ENCODE results near the gene TRAPPC3. TPM values are rescaled to one million over a fixed set of nuclear protein-coding genes. Genes with fewer than 3 reads are reported as not detected.

The TRAPPC3 gene
- total and polyA plus RNA-seq, 2 donors (not counting 1 experiment from before 2014, with no cell fraction given), result 40.5 to 42.1 TPM

DNA sequence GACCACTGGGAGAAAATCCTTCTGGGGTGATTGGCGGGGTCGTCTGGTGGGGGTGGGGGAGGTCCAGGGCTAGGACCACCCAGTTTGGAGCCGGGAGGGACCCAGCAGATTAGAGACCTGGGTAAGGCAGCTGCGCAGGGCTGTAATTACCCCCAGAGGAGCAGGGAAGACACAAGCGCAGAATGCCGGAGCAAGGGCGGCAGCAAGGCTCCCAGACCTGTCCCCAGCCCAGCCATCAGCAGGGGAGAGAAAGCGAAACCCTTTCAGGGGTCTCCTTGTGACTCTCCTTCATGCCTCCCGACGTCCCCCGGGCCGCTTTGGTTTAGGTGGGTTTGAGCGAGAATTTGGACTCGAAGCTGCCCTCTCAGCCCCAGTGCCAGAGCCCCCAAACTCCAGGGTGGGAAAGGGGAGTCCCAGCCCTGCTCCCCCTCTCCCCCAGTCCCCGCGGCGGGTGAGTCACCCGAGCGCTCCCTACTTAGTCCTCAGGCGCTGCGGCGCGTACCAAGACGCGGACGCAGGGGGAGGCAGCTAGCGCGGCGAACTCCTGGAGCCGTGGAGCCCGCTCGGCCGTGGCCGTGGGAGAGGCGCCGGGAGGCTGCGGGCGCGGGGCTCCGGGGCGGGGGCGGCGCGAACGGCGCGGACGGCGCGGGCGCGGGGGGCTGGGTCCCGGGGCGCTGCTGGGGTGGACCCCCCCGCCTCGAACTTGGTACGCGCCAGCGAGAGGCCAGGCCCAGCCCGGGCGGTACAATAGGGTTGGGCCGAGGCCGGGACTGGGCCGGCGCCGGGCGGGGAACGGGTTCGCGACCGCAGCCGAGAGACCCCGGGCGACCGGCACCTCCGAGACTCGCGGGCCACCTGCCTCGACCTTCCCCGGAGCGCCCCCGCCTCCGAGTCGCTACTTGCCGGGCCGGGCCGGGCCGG lies 6.4 kb upstream of the TRAPPC3 start, which contains the start of gene MAP7D1:
MAP7D1 (plus strand) TSS at position 753 of the 921 bp plus-strand sequence. CDS start 258 bp downstream, outside the sequence.
- peak; percentile 94 for DNase-seq
- Mint-ChIP-seq H3K4me1 (peaks cover 67% of the 10 kb centered on the region), H3K27me3 (no peaks in the 10 kb centered on the region), H3K27ac (peak within 1 kb of the TSS; percentile 95), H3K4me3 (peak within 1 kb of the TSS; percentile 91), H3K9me3 (ENCODE audit: insufficient read depth) (no peaks in the 10 kb centered on the region)
- Histone ChIP-seq H3K9ac (ENCODE audit: low read length) (peak within 1 kb of the TSS; percentile 98), H2AFZ (ENCODE audit: insufficient read depth, low read depth, low read length, poor library complexity, severe bottlenecking) (peak within 1 kb of the TSS; percentile 93), H3K36me3 (replicated peaks in 1 of 2; ENCODE audit: control extremely low read depth in 1 of 2, control insufficient read depth in 1 of 2, extremely low read depth in 1 of 2, insufficient read depth in 2 of 2, low read length in 1 of 2) (no peaks in the 10 kb centered on the region), H4K20me1 (ENCODE audit: control insufficient read depth, insufficient read depth, low read length, poor library complexity, severe bottlenecking) (no peaks in the 10 kb centered on the region), H3K27me3 (replicated peaks in 1 of 4; ENCODE audit: control extremely low read depth in 1 of 4, control insufficient read depth in 3 of 4, insufficient read depth in 4 of 4, low read length in 3 of 4) (no peaks in the 10 kb centered on the region), H3K79me2 (ENCODE audit: control insufficient read depth, insufficient read depth, low read length) (peaks cover 67% of the 10 kb centered on the region), H3K27ac (ENCODE audit: low read length in 2 of 2) (peak within 1 kb of the TSS; percentile 96), H3K9me3 (ENCODE audit: control extremely low read depth in 1 of 3, control insufficient read depth in 2 of 3, insufficient read depth in 1 of 3, low read length in 2 of 3) (no peaks in the 10 kb centered on the region), H3K4me3 (ENCODE audit: control extremely low read depth in 1 of 5, extremely low read depth in 1 of 5, insufficient read depth in 1 of 5, low read depth in 2 of 5, low read length in 4 of 5) (peak within 1 kb of the TSS; percentile 70 to 97 (median 91)), H3K4me2 (replicated peaks; ENCODE audit: low read depth, low read length, poor library complexity, severe bottlenecking) (peak within 1 kb of the TSS; percentile 94), H3K4me1 (ENCODE audit: control insufficient read depth in 2 of 2, insufficient read depth in 2 of 2, low read length in 2 of 2) (peaks cover 54 to 60% of the 10 kb centered on the region in 2 donors)
- peak; percentile 81 for ATAC-seq (ENCODE audit: low read depth)
- intact Hi-C loops (cut with micrococcal nuclease), result no loop called here
- CTCF ChIA-PET, result interaction anchor here (0.6 to 9.5 kb wide), 4 partner anchors 33 to 224 kb away, joined by 3 to 135 read pairs (median 17); partner anchors contain the start of gene THRAP3
- TF ChIP-seq EZH2 (IDR thresholded peaks at IDR 0.05; ENCODE audit: borderline replicate concordance, insufficient read depth, low read depth, low read length, poor library complexity, severe bottlenecking), result no peak
- no peak for TF ChIP-seq CTCF (IDR thresholded peaks at IDR 0.05)
- under 1% methylated on average over 78 of the region's 88 CpGs for WGBS (ENCODE audit: insufficient coverage)
- POLR2A ChIA-PET, result interaction anchor here (0.7 to 1.5 kb wide), 3 partner anchors 68 to 242 kb away, joined by 3 to 5 read pairs (median 3); partner anchors contain the start of gene LSM10
